Ureter (tissue), 1 donor: Measurements from ENCODE around the gene GDPD3. TPM values are rescaled to one million over a fixed set of nuclear protein-coding genes. Genes with fewer than 3 reads are reported as not detected.

Experiments used
- DNase-seq: peaks from one replicate; pipeline ENCODE4 v3.0.0-alpha.2; 2020; ENCODE audit warnings: low spot score
- total RNA-seq: library from RNA; stranded (reverse); gene quantifications from one replicate; pipeline ENCODE4 v1.2.4, GENCODE V29; 2023
- donor health status: DM: yes; HTN: yes; CAD: no.

GDPD3 gene
- total RNA-seq, 1 donor from 2014 or later, result 53.1 TPM

DNA sequence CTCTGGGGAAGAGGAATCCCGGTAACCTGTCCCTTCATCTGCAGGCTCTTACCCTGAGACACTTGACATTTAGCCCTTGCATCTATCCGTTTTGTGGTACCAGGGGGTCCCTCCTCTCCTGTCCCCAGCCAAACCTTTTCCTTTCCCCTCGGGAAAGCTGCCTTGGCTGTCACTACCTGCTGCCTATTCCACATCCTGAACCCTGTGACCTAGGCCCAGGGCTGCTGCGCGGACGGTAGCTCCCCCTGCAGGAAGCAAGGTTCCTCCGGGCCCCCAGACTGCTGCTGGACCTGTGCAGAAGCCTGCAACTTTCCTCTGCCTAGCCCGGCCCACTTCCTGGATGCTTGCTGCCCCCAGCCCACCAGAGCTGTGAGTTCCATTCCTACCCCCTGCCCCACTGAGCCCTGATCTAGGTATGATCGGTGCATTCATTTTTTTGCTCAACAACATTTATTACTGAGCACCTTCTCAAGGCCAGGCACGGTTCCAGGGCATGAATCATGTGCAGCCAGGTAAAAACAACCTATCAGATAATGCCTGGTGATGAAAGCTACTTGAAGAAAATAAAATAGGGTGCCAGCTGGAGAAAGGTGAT, 58.3 kb downstream of the GDPD3 start:
- no peak for DNase-seq

Other genes starting within 250 kb of the GDPD3 start
- 7.5 TPM for gene SEZ6L2, start 214.0 kb downstream of the GDPD3 start, total RNA-seq
- 1.2 TPM for gene ASPHD1, start 213.0 kb downstream of the GDPD3 start, total RNA-seq
- gene KCTD13, start 187.3 kb downstream of the GDPD3 start, total RNA-seq, result 33.6 TPM
- 131 TPM for gene TMEM219, start 151.5 kb downstream of the GDPD3 start, total RNA-seq
- gene TAOK2, start 139.7 kb downstream of the GDPD3 start, total RNA-seq, result 45.1 TPM
- 11.2 TPM for gene HIRIP3, start 117.9 kb downstream of the GDPD3 start, total RNA-seq
- 88.5 TPM for gene INO80E, start 117.3 kb downstream of the GDPD3 start, total RNA-seq
- 3.1 TPM for gene DOC2A, start 102.5 kb downstream of the GDPD3 start, total RNA-seq
- gene C16orf92, start 90.3 kb downstream of the GDPD3 start, total RNA-seq, result not detected
- not detected for gene TLCD3B, start 82.3 kb downstream of the GDPD3 start, total RNA-seq
- gene ALDOA, start 47.8 kb downstream of the GDPD3 start, total RNA-seq, result 1,279 TPM
- 88.9 TPM for gene PPP4C, start 37.5 kb downstream of the GDPD3 start, total RNA-seq
- 8.9 TPM for gene TBX6, start 21.6 kb downstream of the GDPD3 start, total RNA-seq
- gene YPEL3, start 17.3 kb downstream of the GDPD3 start, total RNA-seq, result 31.0 TPM
- 96.4 TPM for gene MAPK3, start 9.7 kb upstream of the GDPD3 start, total RNA-seq
- 24.2 TPM for gene CORO1A, start 70.1 kb upstream of the GDPD3 start, total RNA-seq
- gene BOLA2B, start 80.1 kb upstream of the GDPD3 start, total RNA-seq, result 82.9 TPM
- gene SLX1A, start 80.3 kb upstream of the GDPD3 start, total RNA-seq, result 36.4 TPM
- gene SULT1A3, start 85.7 kb upstream of the GDPD3 start, total RNA-seq, result 28.3 TPM
- gene NPIPB13, start 134.9 kb upstream of the GDPD3 start, total RNA-seq, result 48.8 TPM
- gene CD2BP2, start 241.8 kb upstream of the GDPD3 start, total RNA-seq, result 69.0 TPM